NK-92 (cell line): ENCODE data around the gene JMJD1C.

Experiments used
- DNase-seq: peaks from one replicate; lab custom pipeline; 2025; ENCODE audit not compliant: unreplicated experiment; lab: John Stamatoyannopoulos, UW

Gene JMJD1C

GRCh38 chr10:63142136-63142535 lies 323.6 kb downstream of the JMJD1C start:
- DNase-seq: no peak

GRCh38 chr10:63140077-63140476 lies 325.7 kb downstream of the JMJD1C start:
- no peak for DNase-seq

GRCh38 chr10:63137306-63137705 lies 328.5 kb downstream of the JMJD1C start:
- DNase-seq: no peak

GRCh38 chr10:63133821-63134557 lies 331.8 kb downstream of the JMJD1C start:
- DNase-seq: no peak

- DNase-seq: peak; percentile 67
These were observed 332.5 kb downstream of the JMJD1C start, which contains the start of gene NRBF2 for GRCh38 chr10:63133056-63133820. Gene NRBF2, plus strand, starts transcription at chr10:63133328. Its CDS starts 143 bp downstream, at chr10:63133471.

GRCh38 chr10:63132651-63133055 lies 333.1 kb downstream of the JMJD1C start:
- no peak for DNase-seq

GRCh38 chr10:63129888-63130287 lies 335.9 kb downstream of the JMJD1C start:
- no peak for DNase-seq

- DNase-seq: no peak
These were observed 337.3 kb downstream of the JMJD1C start for GRCh38 chr10:63128443-63128842.

GRCh38 chr10:63125459-63125858 lies 340.3 kb downstream of the JMJD1C start:
- no peak for DNase-seq

- no peak for DNase-seq
These were observed 341.9 kb downstream of the JMJD1C start for GRCh38 chr10:63123727-63124362.

GRCh38 chr10:63120554-63120953 lies 345.2 kb downstream of the JMJD1C start:
- DNase-seq: no peak

GRCh38 chr10:63119041-63119440 lies 346.7 kb downstream of the JMJD1C start:
- no peak for DNase-seq
